GM23338 (cell line): ENCODE data around the gene CMYA5.

Source experiments
- CREB1 ChIP-seq: fragments of 250-450 bp; sonication (Bioruptor Pico); IDR thresholded peaks from 2 replicates; pipeline ENCODE4 v1.5.0; 2020; ENCODE audit warnings: low read depth, mild to moderate bottlenecking, moderate library complexity
- CTCF ChIP-seq, 2 experiments: fragments of 200-600 bp in 1 of 2; sonication (generic) in 1 of 2; conservative IDR thresholded peaks; 2 replicates each; pipeline versions ENCODE4 v1.5.1 to v1.6.1; 2016 to 2017; ENCODE audit warnings: antibody characterized with exemption in 2 of 2, low read depth in 2 of 2, mild to moderate bottlenecking in 2 of 2, moderate library complexity in 1 of 2
- EZH2 ChIP-seq: fragments of 200-600 bp; sonication (generic); IDR thresholded peaks from one replicate; pipeline ENCODE4 v1.8.0; 2017; ENCODE audit warnings: antibody characterized with exemption, mild to moderate bottlenecking, low read depth; ENCODE audit not compliant: unreplicated experiment
- EZH2phosphoT487 ChIP-seq: fragments of 200-600 bp; sonication (generic); IDR thresholded peaks from one replicate; pipeline ENCODE4 v1.8.1; 2018; ENCODE audit warnings: antibody characterized with exemption; ENCODE audit not compliant: unreplicated experiment
- JUNB ChIP-seq: IDR thresholded peaks from one replicate; pipeline ENCODE4 v1.6.1; 2016; ENCODE audit warnings: antibody characterized with exemption; ENCODE audit not compliant: unreplicated experiment
- NANOG ChIP-seq: IDR thresholded peaks from 2 replicates; pipeline ENCODE4 v1.6.1; 2016; ENCODE audit warnings: antibody characterized with exemption, borderline replicate concordance
- POLR2AphosphoS5 ChIP-seq: IDR thresholded peaks from 2 replicates; pipeline ENCODE4 v1.6.1; 2016; ENCODE audit warnings: antibody characterized with exemption, low read depth
- STAT1 ChIP-seq: IDR thresholded peaks from one replicate; pipeline ENCODE4 v1.6.1; 2016; ENCODE audit warnings: antibody characterized with exemption; ENCODE audit not compliant: unreplicated experiment
- ZNF114 ChIP-seq: fragments of 250-450 bp; sonication (Bioruptor Pico); IDR thresholded peaks from 2 replicates; pipeline ENCODE4 v1.5.0; 2020; ENCODE audit warnings: mild to moderate bottlenecking, moderate library complexity
- ZNF331 ChIP-seq: fragments of 250-450 bp; sonication (Bioruptor Pico); IDR thresholded peaks from 2 replicates; pipeline ENCODE4 v1.5.0; 2020; ENCODE audit warnings: low read depth, mild to moderate bottlenecking, moderate library complexity
- ZNF462 ChIP-seq: fragments of 250-450 bp; sonication (Bioruptor Pico); IDR thresholded peaks from 2 replicates; pipeline ENCODE4 v1.5.0; 2020; ENCODE audit warnings: mild to moderate bottlenecking, moderate library complexity
- TF ChIP-seq, protein P1 (sequence below): IDR thresholded peaks from one replicate; pipeline ENCODE4 v1.6.1; 2018; ENCODE audit warnings: antibody characterized with exemption; ENCODE audit not compliant: unreplicated experiment
- TF ChIP-seq, protein P2 (sequence below): IDR thresholded peaks from 2 replicates; pipeline ENCODE4 v1.6.1; 2016; ENCODE audit warnings: antibody characterized with exemption

DNA sequence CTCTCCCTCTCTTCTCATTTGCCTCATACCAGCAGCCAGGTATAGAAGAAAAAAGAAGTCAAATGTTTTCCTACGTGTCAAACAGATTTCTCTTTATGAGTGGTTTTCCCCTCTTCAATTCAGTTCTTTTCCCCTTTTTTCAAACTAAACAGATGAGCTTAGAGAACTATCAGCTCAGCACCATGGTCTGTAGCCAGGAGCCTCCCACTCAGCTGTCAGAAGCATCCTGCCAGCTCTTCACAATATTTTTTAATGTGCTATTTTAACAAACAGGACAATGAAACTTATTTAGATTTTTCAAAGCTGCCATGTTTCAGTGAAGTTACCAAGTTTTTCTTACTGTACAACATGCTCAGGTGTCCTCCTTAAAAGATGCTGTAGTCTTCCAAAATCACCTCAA lies 63.5 kb downstream of the CMYA5 start:
- TF ChIP-seq CTCF (conservative IDR thresholded peaks at IDR 0.05; ENCODE audit: low read depth in 2 of 2), result no peak
- TF ChIP-seq EZH2, result no peak
- TF ChIP-seq JUNB, result no peak
- TF ChIP-seq EZH2phosphoT487, result no peak
- TF ChIP-seq POLR2AphosphoS5, result no peak
- TF ChIP-seq CREB1, result no peak
- TF ChIP-seq, protein P1, sequence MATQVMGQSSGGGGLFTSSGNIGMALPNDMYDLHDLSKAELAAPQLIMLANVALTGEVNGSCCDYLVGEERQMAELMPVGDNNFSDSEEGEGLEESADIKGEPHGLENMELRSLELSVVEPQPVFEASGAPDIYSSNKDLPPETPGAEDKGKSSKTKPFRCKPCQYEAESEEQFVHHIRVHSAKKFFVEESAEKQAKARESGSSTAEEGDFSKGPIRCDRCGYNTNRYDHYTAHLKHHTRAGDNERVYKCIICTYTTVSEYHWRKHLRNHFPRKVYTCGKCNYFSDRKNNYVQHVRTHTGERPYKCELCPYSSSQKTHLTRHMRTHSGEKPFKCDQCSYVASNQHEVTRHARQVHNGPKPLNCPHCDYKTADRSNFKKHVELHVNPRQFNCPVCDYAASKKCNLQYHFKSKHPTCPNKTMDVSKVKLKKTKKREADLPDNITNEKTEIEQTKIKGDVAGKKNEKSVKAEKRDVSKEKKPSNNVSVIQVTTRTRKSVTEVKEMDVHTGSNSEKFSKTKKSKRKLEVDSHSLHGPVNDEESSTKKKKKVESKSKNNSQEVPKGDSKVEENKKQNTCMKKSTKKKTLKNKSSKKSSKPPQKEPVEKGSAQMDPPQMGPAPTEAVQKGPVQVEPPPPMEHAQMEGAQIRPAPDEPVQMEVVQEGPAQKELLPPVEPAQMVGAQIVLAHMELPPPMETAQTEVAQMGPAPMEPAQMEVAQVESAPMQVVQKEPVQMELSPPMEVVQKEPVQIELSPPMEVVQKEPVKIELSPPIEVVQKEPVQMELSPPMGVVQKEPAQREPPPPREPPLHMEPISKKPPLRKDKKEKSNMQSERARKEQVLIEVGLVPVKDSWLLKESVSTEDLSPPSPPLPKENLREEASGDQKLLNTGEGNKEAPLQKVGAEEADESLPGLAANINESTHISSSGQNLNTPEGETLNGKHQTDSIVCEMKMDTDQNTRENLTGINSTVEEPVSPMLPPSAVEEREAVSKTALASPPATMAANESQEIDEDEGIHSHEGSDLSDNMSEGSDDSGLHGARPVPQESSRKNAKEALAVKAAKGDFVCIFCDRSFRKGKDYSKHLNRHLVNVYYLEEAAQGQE, result no peak
- TF ChIP-seq ZNF331 (CRISPR knock-in tag), result no peak
- no peak for TF ChIP-seq ZNF462
- TF ChIP-seq ZNF114 (CRISPR knock-in tag), result no peak
- TF ChIP-seq STAT1, result no peak
- TF ChIP-seq, protein P2, sequence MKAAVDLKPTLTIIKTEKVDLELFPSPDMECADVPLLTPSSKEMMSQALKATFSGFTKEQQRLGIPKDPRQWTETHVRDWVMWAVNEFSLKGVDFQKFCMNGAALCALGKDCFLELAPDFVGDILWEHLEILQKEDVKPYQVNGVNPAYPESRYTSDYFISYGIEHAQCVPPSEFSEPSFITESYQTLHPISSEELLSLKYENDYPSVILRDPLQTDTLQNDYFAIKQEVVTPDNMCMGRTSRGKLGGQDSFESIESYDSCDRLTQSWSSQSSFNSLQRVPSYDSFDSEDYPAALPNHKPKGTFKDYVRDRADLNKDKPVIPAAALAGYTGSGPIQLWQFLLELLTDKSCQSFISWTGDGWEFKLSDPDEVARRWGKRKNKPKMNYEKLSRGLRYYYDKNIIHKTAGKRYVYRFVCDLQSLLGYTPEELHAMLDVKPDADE, result no peak
- TF ChIP-seq NANOG, result no peak
